NCI-H2171 treated with DMSO at 0.1 percent for 48 hours (cell line): ENCODE results near the gene EML4.
A peak's percentile ranks its signal among the peaks of the same experiment; 100 is the strongest.
"Not testable (repeated sequence)": the region's sequence is repeated elsewhere in the genome, so short reads cannot be mapped to it uniquely, and the experiment has no call there.

ENCODE experiments used
- DNase-seq: peaks from one replicate; lab custom pipeline; 2025; lab: John Stamatoyannopoulos, UW

EML4 gene, protein sequence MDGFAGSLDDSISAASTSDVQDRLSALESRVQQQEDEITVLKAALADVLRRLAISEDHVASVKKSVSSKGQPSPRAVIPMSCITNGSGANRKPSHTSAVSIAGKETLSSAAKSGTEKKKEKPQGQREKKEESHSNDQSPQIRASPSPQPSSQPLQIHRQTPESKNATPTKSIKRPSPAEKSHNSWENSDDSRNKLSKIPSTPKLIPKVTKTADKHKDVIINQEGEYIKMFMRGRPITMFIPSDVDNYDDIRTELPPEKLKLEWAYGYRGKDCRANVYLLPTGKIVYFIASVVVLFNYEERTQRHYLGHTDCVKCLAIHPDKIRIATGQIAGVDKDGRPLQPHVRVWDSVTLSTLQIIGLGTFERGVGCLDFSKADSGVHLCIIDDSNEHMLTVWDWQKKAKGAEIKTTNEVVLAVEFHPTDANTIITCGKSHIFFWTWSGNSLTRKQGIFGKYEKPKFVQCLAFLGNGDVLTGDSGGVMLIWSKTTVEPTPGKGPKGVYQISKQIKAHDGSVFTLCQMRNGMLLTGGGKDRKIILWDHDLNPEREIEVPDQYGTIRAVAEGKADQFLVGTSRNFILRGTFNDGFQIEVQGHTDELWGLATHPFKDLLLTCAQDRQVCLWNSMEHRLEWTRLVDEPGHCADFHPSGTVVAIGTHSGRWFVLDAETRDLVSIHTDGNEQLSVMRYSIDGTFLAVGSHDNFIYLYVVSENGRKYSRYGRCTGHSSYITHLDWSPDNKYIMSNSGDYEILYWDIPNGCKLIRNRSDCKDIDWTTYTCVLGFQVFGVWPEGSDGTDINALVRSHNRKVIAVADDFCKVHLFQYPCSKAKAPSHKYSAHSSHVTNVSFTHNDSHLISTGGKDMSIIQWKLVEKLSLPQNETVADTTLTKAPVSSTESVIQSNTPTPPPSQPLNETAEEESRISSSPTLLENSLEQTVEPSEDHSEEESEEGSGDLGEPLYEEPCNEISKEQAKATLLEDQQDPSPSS

DNA sequence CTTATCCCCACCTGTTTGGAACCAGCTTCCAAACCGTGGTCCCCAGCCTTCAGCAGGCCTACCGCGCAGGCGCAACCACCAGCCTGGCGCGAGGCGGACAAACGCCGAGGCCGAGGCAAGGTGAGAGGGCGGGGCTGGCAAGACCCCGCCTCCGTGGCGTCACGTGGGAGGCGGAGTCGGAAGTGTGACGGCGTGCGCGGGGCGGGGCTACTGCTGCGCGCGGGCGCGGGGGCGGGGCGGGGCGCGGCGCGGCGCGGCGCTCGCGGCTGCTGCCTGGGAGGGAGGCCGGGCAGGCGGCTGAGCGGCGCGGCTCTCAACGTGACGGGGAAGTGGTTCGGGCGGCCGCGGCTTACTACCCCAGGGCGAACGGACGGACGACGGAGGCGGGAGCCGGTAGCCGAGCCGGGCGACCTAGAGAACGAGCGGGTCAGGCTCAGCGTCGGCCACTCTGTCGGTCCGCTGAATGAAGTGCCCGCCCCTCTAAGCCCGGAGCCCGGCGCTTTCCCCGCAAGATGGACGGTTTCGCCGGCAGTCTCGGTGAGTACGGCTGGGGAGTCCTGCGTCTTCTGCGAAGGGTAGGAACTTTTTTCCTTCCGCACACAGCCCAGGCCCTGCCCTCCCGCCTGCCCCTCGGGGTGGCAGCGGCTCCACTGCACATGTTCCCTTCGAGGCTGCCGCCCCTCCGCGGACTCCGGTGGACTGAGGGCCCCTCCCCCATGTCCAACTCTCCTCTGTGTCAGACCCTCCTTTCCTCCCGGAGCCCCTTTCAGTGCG lies at the start of gene EML4:
Gene EML4, plus strand, starts transcription at position 254 of the 774 bp plus-strand sequence. Its CDS starts 259 bp downstream, at position 513.
- peak; percentile 88 for DNase-seq

DNA sequence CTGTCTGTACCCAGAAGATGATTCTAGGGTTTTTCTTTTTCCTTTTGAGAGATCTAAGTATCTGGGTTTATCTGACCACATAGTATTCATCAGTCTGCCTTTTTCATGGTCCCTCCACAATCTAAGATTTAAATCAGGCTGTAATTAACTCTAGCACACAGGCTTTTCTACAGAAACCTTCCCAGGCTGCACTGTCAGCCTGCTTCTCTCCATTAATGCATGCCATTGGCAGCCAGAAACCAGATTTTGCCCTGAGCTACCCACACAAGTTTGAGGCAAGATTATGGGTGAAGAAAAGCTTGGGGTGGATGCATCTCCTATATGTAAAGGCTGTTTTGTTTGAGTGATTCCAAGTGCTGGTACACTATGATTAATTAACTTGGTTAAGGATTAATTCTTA lies 45.7 kb upstream of the EML4 start:
- DNase-seq: no peak

GRCh38 chr2:42124011-42124785 lies 45.0 kb upstream of the EML4 start:
- DNase-seq: no peak

- no peak for DNase-seq
Measured at GRCh38 chr2:42125841-42126594, 43.1 kb upstream of the EML4 start.

- not testable (repeated sequence) for DNase-seq
Measured at GRCh38 chr2:42126873-42127272, 42.3 kb upstream of the EML4 start.

DNA sequence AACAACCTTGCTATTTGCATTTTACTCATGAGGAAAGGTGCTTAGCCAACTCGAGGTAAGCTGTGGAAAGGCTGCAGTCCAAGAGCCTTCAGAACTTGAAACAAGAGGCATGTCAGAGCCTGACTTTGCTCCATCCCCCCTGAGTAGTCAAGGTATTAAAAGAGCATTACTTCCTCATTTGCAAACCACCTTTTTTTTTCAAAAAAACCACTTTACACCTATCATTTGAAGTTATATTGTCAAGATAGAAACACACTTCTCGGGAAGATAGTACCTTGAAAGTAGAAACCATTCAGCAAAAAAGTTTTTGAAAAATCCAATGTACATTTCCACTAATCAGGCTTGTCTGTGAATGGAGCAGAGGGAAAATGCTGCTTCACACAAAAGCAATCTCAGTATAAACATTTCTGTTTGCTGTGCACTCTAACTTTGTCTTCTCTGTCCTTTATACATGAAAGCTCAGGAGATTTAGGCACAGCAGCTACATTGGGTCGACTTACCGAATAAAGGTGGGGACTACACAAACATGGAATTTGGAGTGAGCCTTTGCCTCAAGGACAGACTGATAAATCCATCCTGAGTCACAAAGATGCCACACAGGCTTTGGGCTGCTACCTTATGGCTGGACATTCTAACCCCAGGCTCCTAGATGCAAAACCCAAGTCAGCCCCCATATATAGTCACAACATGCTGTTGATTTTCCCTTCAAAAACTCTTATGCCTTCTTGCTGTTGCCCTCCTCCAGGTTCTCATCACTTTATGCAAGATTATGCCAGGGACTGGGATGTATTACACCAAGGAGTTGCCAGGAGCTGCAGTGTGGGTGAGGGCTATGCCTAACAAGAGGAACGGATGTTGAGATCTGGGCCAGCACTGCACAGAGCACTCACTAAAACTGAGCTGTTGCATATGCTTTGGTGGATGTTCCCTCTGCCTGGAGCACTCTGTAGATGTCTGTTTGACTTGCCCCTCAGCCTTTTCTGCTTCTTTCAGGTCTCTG lies 41.4 kb upstream of the EML4 start:
- no peak for DNase-seq

- DNase-seq: peak; percentile 86
Measured at GRCh38 chr2:42128721-42129486, 40.2 kb upstream of the EML4 start.

DNA sequence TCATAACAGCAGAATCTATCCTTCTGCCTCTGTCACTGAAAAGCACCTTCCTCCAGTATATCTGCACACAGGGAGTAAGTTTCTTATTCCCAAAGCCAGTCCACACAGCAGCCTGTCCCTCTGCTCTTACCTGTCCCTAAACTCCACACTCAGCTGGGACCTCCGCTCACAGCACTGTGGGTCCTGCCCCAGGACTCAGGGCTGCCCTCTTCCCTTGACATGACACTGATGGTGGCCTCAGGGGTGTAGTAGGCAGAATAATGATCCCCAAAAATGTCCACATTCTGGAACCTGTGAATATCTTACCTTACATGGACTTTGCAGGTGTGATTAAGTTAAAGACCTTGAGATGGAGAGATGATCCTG lies 39.7 kb upstream of the EML4 start:
- no peak for DNase-seq

DNA sequence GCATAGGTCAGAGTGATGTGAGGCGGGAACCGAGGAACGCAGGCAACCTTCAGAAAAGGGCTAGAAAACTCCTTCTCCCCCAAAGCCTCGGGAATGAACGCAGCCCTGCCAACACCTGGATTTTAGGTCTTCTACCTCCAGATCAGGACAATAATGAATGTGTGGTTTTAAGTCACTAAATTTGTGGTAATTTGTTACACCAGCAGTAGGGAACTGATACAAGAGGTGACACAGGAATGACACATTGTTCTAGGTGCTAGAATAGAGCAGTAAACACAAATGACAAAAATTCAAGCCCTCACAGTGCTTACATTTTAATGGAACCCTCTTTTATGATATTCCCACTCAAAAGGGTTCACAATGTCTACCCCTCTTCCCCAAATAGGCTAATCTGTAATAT lies 39.2 kb upstream of the EML4 start:
- no peak for DNase-seq

DNA sequence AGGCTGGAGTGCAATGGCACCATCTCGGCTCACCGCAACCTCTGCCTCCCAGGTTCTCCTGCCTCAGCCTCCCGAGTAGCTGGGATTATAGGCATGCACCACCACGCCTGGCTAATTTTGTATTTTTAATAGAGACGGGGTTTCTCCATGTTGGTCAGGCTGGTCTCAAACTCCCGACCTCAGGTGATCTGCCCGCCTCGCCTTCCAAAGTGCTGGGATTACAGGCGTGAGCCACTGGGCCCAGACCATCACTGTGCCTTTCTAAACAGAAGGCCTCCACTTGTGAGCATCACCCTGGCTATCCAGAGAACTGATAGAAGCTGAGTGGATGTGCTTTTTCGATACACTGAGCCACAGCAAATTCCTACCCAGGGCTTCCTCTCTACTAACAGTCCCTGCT lies 38.3 kb upstream of the EML4 start:
- not testable (repeated sequence) for DNase-seq

- DNase-seq: peak; percentile 69
Measured at GRCh38 chr2:42132191-42132965, 36.8 kb upstream of the EML4 start.

- DNase-seq: peak; percentile 92
Measured at GRCh38 chr2:42132966-42133641, 36.0 kb upstream of the EML4 start.

GRCh38 chr2:42133771-42134195 lies 35.4 kb upstream of the EML4 start:
- DNase-seq: no peak

- not testable (repeated sequence) for DNase-seq
Measured at GRCh38 chr2:42134401-42134932, 34.7 kb upstream of the EML4 start.

DNA sequence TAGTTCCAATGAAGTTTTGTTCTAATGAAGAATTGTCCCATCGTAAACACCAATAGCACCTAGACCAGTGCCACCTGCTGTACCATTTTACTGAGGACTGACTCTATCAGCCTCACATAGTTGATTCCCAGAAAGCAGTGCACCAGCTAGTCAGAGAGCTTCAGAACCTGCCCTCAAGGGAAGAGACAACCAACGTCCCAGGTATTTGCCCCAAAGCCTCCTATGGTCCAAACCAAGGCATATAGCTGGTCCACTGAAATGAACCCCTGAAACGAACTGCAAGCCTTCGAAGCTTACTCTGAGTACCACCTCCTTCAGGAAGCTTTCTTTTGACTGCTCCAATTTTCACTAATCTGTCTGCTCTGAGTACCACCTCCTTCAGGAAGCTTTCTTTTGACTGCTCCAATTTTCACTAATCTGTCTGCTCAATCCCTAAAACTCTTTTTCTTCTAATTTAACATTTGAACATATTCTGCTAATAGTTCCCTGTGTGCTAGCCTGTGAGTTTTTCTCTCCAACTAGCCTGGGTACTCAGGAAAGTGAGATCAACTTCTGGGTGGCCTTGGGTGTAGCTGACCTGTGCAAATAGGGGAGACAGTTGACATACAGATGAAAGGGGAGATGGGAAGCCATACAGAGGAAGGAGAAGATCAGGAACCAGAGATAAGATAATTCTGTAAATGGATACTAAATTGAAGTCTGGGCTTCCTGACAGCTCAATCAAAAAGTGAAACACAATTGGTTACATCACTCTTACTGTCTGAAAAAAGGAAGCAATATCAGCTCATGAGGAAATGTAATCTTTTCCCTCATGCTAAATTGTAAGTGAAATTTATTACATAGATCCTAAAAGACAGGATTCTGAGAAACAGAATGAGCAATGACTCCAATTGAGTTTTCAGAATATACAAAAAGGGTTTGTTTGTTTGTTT lies 33.5 kb upstream of the EML4 start:
- no peak for DNase-seq

GRCh38 chr2:42136782-42137124 lies 32.4 kb upstream of the EML4 start:
- DNase-seq: no peak
